ENCODE measurements around the gene COPB2.

Gene COPB2

DNA sequence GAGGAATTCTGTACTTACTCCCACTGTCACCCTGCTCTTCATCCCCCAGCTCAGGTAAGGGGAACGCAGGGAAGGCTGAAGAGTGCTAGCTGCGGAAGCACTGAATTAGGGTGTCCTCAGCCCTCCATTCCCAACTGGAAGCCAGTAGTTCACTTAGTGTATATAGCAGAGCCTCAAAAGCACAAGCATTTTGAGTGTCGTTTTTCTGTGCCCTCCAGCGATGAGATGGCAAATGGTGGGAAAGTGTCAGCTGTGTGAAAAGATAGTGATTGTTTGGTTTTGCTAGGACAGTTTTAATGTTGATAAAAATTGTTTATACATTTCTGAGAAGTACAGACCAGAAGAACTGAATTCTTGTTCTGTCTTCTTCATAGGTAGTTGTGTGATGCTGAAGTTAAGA, 34.8 kb downstream of the COPB2 start:
- ChIA-PET CTCF (interaction anchor here (0.6 to 1.7 kb wide), 10 partner anchors 8 to 647 kb away, joined by 3 to 11 read pairs (median 5); partner anchors contain the start of gene COPB2), POLR2A (interaction anchor here (1.2 kb wide), 1 partner anchor 11 kb away, joined by 6 read pairs; the partner anchor contains the start of gene MRPS22)
- H3K4me3 ChIP-seq (ENCODE audit: low read depth, low read length) = no peak overlapping the region
- no peaks in the 10 kb centered on the region for H3K9me3 ChIP-seq (ENCODE audit: control insufficient read depth, insufficient read depth, low read depth, low read length)
- no peak overlapping the region for H3K27ac ChIP-seq (ENCODE audit: extremely low read depth, low read depth, low read length)
- H3K36me3 ChIP-seq (ENCODE audit: control insufficient read depth in 2 of 2, insufficient read depth in 1 of 2, low read length in 2 of 2) = peaks cover 22 to 96% of the 10 kb centered on the region in 2 experiments
- TF ChIP-seq GLIS1 (tag by site-specific recombination; IDR thresholded peaks at IDR 0.05) (no peak), ZFP3 (tag by site-specific recombination; IDR thresholded peaks at IDR 0.05; ENCODE audit: low read depth) (no peak), HOXC10 (CRISPR knock-in tag; IDR thresholded peaks at IDR 0.05) (no peak), ZNF660 (tag by site-specific recombination; IDR thresholded peaks at IDR 0.05) (no peak), ZNF510 (tag by site-specific recombination; IDR thresholded peaks at IDR 0.05; ENCODE audit: insufficient replicate concordance) (no peak), ZNF791 (tag by site-specific recombination; IDR thresholded peaks at IDR 0.05) (no peak), OSR2 (tag by site-specific recombination; IDR thresholded peaks at IDR 0.05) (no peak), ZNF404 (tag by site-specific recombination; IDR thresholded peaks at IDR 0.05) (no peak), ZNF24 (tag by site-specific recombination; IDR thresholded peaks at IDR 0.05) (no peak), ZNF501 (tag by site-specific recombination; IDR thresholded peaks at IDR 0.05) (no peak), ZNF654 (tag by site-specific recombination; IDR thresholded peaks at IDR 0.05; ENCODE audit: low read depth) (no peak), ZNF239 (tag by site-specific recombination; IDR thresholded peaks at IDR 0.05) (no peak), ZNF677 (tag by site-specific recombination; IDR thresholded peaks at IDR 0.05) (no peak), ZBTB7A (tag by site-specific recombination; IDR thresholded peaks at IDR 0.05; ENCODE audit: low read depth) (no peak)
- TF ChIP-seq, protein P1, sequence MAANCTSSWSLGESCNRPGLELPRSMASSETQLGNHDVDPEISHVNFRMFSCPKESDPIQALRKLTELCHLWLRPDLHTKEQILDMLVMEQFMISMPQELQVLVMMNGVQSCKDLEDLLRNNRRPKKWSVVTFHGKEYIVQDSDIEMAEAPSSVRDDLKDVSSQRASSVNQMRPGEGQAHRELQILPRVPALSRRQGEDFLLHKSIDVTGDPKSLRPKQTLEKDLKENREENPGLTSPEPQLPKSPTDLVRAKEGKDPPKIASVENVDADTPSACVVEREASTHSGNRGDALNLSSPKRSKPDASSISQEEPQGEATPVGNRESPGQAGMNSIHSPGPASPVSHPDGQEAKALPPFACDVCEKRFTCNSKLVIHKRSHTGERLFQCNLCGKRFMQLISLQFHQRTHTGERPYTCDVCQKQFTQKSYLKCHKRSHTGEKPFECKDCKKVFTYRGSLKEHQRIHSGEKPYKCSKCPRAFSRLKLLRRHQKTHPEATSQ (tag by site-specific recombination; IDR thresholded peaks at IDR 0.05) = no peak
- H3K4me1 ChIP-seq (ENCODE audit: control insufficient read depth, insufficient read depth, low read length) = no peaks in the 10 kb centered on the region

DNA sequence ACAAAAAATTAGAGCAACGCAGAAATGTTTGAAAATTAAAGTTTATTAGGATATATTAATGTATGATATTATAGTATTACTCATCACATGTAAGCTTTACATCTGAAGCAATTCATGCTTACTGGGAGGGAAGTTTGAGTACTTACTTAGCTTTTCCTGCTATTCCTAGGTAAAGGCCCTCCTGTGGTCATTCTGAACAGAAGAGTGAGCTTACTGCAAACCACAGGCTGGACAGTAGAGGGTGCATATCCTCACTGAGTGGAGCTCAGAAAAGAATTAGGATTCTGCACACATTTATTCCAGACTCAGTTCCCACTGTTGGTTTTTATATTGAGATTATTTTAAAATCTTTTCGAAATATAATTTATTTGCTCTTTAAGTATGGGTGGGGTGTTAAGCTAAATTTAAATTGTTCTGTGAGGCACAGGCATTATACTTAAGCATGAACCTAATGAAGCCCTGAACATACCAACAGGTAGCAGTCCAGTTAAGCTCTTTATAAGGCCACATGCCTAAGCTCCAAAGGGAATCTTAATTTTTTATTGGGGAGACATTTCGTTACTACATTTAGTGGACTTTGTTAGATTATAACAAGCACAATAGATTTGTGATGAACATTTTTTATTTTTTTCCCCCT, 35.4 kb downstream of the COPB2 start:
- peaks cover 23 to 96% of the 10 kb centered on the region in 2 experiments for H3K36me3 ChIP-seq (ENCODE audit: control insufficient read depth in 2 of 2, insufficient read depth in 1 of 2, low read length in 2 of 2)

More for the DNA sequence above, 35.4 kb downstream of the COPB2 start:
- H3K9me3 ChIP-seq (ENCODE audit: control insufficient read depth, insufficient read depth, low read depth, low read length) = no peaks in the 10 kb centered on the region
- no peaks in the 10 kb centered on the region for H3K4me1 ChIP-seq (ENCODE audit: control insufficient read depth, insufficient read depth, low read length)
- TF ChIP-seq ZNF654 (tag by site-specific recombination; IDR thresholded peaks at IDR 0.05; ENCODE audit: low read depth) (peak; percentile 18; the same call in 1 of the 2 replicates), SCRT2 (tag by site-specific recombination; IDR thresholded peaks at IDR 0.05) (peak; percentile 71), WT1 (tag by site-specific recombination; IDR thresholded peaks at IDR 0.05) (no peak), ZNF843 (tag by site-specific recombination; IDR thresholded peaks at IDR 0.05) (no peak), ZFHX2 (tag by site-specific recombination; conservative IDR thresholded peaks at IDR 0.05) (no peak)
- TF ChIP-seq, protein P2, sequence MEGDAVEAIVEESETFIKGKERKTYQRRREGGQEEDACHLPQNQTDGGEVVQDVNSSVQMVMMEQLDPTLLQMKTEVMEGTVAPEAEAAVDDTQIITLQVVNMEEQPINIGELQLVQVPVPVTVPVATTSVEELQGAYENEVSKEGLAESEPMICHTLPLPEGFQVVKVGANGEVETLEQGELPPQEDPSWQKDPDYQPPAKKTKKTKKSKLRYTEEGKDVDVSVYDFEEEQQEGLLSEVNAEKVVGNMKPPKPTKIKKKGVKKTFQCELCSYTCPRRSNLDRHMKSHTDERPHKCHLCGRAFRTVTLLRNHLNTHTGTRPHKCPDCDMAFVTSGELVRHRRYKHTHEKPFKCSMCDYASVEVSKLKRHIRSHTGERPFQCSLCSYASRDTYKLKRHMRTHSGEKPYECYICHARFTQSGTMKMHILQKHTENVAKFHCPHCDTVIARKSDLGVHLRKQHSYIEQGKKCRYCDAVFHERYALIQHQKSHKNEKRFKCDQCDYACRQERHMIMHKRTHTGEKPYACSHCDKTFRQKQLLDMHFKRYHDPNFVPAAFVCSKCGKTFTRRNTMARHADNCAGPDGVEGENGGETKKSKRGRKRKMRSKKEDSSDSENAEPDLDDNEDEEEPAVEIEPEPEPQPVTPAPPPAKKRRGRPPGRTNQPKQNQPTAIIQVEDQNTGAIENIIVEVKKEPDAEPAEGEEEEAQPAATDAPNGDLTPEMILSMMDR (tag by site-specific recombination; IDR thresholded peaks at IDR 0.05) = peak; percentile 50
- TF ChIP-seq, protein P3, sequence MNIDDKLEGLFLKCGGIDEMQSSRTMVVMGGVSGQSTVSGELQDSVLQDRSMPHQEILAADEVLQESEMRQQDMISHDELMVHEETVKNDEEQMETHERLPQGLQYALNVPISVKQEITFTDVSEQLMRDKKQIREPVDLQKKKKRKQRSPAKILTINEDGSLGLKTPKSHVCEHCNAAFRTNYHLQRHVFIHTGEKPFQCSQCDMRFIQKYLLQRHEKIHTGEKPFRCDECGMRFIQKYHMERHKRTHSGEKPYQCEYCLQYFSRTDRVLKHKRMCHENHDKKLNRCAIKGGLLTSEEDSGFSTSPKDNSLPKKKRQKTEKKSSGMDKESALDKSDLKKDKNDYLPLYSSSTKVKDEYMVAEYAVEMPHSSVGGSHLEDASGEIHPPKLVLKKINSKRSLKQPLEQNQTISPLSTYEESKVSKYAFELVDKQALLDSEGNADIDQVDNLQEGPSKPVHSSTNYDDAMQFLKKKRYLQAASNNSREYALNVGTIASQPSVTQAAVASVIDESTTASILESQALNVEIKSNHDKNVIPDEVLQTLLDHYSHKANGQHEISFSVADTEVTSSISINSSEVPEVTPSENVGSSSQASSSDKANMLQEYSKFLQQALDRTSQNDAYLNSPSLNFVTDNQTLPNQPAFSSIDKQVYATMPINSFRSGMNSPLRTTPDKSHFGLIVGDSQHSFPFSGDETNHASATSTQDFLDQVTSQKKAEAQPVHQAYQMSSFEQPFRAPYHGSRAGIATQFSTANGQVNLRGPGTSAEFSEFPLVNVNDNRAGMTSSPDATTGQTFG (tag by site-specific recombination; IDR thresholded peaks at IDR 0.05; ENCODE audit: borderline replicate concordance) = no peak
- TF ChIP-seq, protein P4, sequence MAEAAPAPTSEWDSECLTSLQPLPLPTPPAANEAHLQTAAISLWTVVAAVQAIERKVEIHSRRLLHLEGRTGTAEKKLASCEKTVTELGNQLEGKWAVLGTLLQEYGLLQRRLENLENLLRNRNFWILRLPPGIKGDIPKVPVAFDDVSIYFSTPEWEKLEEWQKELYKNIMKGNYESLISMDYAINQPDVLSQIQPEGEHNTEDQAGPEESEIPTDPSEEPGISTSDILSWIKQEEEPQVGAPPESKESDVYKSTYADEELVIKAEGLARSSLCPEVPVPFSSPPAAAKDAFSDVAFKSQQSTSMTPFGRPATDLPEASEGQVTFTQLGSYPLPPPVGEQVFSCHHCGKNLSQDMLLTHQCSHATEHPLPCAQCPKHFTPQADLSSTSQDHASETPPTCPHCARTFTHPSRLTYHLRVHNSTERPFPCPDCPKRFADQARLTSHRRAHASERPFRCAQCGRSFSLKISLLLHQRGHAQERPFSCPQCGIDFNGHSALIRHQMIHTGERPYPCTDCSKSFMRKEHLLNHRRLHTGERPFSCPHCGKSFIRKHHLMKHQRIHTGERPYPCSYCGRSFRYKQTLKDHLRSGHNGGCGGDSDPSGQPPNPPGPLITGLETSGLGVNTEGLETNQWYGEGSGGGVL (tag by site-specific recombination; IDR thresholded peaks at IDR 0.05) = no peak
- TF ChIP-seq, protein P5, sequence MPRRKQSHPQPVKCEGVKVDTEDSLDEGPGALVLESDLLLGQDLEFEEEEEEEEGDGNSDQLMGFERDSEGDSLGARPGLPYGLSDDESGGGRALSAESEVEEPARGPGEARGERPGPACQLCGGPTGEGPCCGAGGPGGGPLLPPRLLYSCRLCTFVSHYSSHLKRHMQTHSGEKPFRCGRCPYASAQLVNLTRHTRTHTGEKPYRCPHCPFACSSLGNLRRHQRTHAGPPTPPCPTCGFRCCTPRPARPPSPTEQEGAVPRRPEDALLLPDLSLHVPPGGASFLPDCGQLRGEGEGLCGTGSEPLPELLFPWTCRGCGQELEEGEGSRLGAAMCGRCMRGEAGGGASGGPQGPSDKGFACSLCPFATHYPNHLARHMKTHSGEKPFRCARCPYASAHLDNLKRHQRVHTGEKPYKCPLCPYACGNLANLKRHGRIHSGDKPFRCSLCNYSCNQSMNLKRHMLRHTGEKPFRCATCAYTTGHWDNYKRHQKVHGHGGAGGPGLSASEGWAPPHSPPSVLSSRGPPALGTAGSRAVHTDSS (tag by site-specific recombination; IDR thresholded peaks at IDR 0.05) = no peak
- POLR2A ChIA-PET = interaction anchor here (0.7 to 1.2 kb wide), 3 partner anchors 10 to 36 kb away, joined by 3 to 6 read pairs (median 3); partner anchors contain the start of gene MRPS22
- CTCF ChIA-PET = interaction anchor here (0.5 to 1.7 kb wide), 15 partner anchors 8 to 936 kb away, joined by 3 to 11 read pairs (median 4); partner anchors contain the start of gene COPB2
- H3K27ac ChIP-seq (ENCODE audit: extremely low read depth, low read depth, low read length) = no peak overlapping the region
- no peak overlapping the region for H3K4me3 ChIP-seq (ENCODE audit: low read depth, low read length)

All from HEK293 (cell line).